HL-60 (cell line): ENCODE data around the gene MYMK.

ENCODE experiments used
- DNase-seq, 2 experiments: peaks; one replicate each; pipeline ENCODE4 v3.0.0-alpha.2; 2010 to 2020; ENCODE audit warnings: low read depth in 1 of 2, low spot score in 1 of 2
- H3K27ac ChIP-seq: fragments of 250-450 bp; sonication (Bioruptor Pico); replicated peaks from 2 replicates; pipeline ENCODE4 v1.5.1; 2020; ENCODE audit warnings: mild to moderate bottlenecking, moderate library complexity
- H3K27me3 ChIP-seq: fragments of 250-450 bp; sonication (Bioruptor Pico); 2 replicates; pipeline ENCODE4 v1.5.1; 2021; ENCODE audit warnings: mild to moderate bottlenecking, moderate library complexity; ENCODE audit not compliant: insufficient read depth, poor library complexity, severe bottlenecking
- H3K4me3 ChIP-seq: replicated peaks from 2 replicates; pipeline ENCODE4 v1.5.1; 2011; ENCODE audit warnings: mild to moderate bottlenecking, control low read depth, low read length; ENCODE audit not compliant: insufficient read depth
- CTCF ChIP-seq: IDR thresholded peaks from one replicate; pipeline ENCODE4 v1.5.1; 2011; ENCODE audit warnings: low read length, control low read depth, inconsistent platforms; ENCODE audit not compliant: insufficient read depth
- GABPA ChIP-seq: IDR thresholded peaks from 2 replicates; pipeline ENCODE4 v1.6.1; 2012; ENCODE audit warnings: low read depth
- POLR2AphosphoS5 ChIP-seq: IDR thresholded peaks from 2 replicates; pipeline ENCODE4 v1.6.1; 2012; ENCODE audit warnings: low read depth
- REST ChIP-seq: IDR thresholded peaks from 2 replicates; pipeline ENCODE4 v1.6.1; 2012; ENCODE audit warnings: low read depth; ENCODE audit not compliant: insufficient replicate concordance
- SPI1 ChIP-seq: IDR thresholded peaks from 2 replicates; pipeline ENCODE4 v1.6.1; 2012; ENCODE audit warnings: low read depth, mild to moderate bottlenecking, borderline replicate concordance
- long read RNA-seq: library from polyadenylated mRNA; unstranded; transcript quantifications from one replicate; pipeline ENCODE4 v2.0.0, GENCODE V29; 2020

Gene MYMK
- long read RNA-seq, result 0 reads

GRCh38 chr9:133524679-133525228 is at the start of gene MYMK:
TSS of gene MYMK (minus strand) at chr9:133524959. CDS start at chr9:133524844, 115 bp downstream.
- Histone ChIP-seq H3K27me3 (peaks cover 4% of the 10 kb centered on the region), H3K4me3 (no peak within 1 kb of the TSS), H3K27ac (no peak within 1 kb of the TSS)
- DNase-seq, result no peak
- TF ChIP-seq POLR2AphosphoS5 (no peak), CTCF (no peak), GABPA (no peak), REST (no peak), SPI1 (no peak)

- Histone ChIP-seq H3K4me3 (no peak overlapping the region), H3K27ac (no peak overlapping the region), H3K27me3 (peaks cover 18% of the 10 kb centered on the region)
- TF ChIP-seq POLR2AphosphoS5 (no peak), SPI1 (no peak), REST (no peak), GABPA (no peak), CTCF (no peak)
- DNase-seq, result no peak
Observed at GRCh38 chr9:133573791-133574515, 49.2 kb upstream of the MYMK start.

- Histone ChIP-seq H3K4me3 (no peak overlapping the region), H3K27ac (no peak overlapping the region), H3K27me3 (peaks cover 12% of the 10 kb centered on the region)
- DNase-seq, result no peak
- TF ChIP-seq REST, result no peak
- no peak for TF ChIP-seq POLR2AphosphoS5
- TF ChIP-seq SPI1, result no peak
- TF ChIP-seq GABPA, result no peak
- TF ChIP-seq CTCF, result no peak
Observed at GRCh38 chr9:133572821-133573361, 48.1 kb upstream of the MYMK start.
